Measurements from ENCODE around the gene ZNF23. TPM values are rescaled to one million over a fixed set of nuclear protein-coding genes. Genes with fewer than 3 reads are reported as not detected.

ZNF23 gene
- total RNA-seq, 1 donor from 2014 or later: 13.3 TPM

DNA sequence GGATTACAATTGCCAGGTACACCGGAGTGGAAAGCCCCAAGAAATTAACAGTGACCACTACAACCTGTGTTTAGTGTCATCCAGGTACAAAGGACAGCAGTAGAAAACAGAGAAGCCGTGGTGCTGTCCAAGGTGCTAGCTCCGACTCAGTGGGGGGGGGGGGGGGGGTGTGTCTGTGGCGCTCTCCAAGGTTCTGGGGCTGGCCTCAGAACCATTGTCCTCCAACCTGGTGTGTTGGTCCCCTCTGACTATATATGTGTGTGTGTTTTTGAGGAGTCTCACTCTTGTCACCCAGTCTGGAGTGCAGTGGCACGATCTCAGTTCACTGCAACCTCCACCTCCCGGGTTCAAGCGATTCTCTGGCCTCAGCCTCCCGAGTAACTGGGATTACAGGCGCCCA, 5.8 kb upstream of the ZNF23 start:
- peak; percentile 69 for DNase-seq

DNA sequence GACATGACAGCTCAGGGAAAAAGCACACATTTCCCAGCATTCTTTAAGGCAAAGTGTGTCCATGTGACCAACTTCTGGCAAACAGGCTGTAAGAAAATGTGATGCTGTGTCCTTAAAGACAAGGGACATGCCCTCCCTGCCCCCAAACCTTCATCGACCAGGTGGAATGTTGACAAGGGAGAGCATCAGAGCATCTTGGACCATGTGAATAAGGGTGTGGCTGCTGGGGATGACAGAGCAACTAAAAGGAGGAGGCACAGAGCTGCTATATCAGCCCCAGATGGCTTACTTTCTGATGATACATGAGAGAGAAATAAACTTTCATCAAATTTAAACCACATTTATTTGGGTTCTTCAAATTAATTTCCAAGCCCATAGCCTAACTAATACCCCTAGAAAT, 2.2 kb upstream of the ZNF23 start:
- DNase-seq: no peak

DNA sequence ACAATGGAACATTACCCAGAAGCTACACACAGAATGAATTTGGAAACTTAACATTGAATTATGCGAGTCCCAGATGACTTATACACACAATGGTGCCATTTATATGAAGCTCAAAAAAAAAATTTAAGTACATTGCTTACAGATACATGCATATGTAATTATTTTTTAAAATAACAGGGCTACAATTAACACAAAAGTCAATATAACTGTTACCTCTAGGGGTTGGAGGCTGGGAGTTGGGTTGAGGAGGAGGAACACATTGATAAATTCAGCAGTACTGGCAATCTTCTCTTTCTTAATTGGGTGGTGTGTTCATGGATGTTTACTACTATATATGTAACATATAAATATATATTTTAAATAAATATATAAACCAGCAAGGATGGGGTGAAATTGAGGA, 1.1 kb downstream of the ZNF23 start:
- no peak for DNase-seq

DNA sequence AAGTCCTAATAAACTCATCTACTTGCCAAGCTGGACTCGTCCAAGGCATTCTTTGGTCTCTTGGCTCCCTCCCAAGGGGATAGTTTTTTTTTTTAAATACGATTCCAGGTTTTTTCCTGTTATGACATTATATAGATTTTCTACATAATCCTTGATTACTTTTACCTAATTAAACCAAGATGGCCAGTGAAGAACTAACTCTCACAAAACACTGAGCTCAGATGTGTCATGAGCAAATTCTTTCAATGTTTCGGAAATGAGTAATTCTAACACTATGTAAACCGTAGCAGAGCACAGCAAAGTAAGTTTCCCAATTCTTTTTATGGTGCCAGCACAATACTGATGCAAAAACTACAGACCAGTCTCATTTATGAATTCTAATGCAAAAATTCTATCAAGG, 1.8 kb downstream of the ZNF23 start:
- DNase-seq: peak; percentile 3

DNA sequence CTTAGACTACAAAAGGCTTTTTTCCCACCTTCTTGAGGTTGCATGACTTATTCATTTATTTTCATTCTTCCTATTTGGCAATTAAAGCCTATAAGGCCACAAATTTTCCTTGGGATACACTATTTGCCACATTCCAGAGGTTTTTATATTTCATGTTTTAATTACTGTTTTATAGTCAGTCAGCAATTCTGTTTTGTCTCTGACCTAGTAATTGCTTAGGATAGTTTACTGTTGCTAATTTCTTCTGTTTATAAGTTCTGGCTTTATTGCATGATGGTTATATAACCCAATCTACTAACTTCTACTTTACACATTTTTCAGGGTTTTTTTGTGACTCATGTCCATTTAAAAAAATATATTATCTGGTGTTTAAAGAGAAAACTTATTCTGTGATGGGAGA, 2.5 kb downstream of the ZNF23 start:
- DNase-seq: no peak

DNA sequence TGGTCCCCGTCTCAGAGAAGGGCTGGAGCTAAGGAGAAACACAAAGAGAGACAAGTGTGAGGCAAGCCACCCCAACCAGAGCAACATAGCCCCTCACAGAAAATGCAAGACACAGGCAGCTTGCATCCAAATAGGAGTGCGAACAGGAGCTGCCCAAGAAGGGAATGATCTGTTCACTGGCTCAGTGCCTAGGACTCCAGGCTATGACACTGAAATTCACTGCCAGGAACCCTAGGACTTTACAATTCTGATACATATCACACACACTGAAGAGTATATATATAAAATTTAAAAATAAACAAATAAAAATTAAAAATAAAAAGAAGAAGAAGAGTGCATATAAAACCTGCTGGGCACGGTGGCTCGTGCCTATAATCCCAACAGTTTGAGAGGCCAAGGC, 5.2 kb downstream of the ZNF23 start:
- DNase-seq: no peak

DNA sequence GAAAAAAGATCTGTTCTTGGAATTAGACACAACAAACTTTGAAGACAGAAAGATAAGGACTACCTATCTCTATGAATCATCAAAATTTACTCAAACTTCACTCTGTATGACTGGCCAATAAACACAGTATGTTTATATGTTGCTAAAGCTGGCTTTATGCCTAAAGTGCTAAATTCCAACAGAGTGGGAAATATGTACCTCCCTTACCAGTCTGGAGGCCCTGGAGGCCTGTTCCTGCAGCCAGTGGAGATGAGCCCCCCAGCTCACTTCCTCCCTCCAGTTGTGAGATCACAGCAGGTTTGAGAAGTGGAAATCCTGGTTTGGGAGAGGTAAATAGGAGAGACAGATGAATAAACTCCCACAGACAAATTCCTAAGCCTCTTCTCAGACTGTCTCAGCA, 9.0 kb downstream of the ZNF23 start:
- DNase-seq: no peak

DNA sequence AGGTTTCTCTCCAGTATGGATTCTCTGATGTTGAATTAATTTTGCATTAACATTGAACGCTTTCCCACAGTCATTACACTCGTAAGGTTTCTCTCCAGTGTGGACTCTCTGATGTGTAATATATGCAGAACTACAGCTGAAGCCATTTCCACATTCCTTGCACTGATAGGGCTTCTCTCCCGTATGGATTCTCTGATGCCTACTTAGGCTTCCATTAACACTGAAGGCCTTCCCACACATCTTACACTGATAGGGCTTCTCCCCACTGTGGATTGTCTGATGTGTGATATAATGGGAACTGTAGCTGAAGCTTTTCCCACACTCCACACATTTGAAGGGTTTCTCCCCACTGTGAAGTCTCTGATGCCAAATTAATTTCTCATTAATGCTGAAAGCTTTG, 13.0 kb downstream of the ZNF23 start:
- no peak for DNase-seq

DNA sequence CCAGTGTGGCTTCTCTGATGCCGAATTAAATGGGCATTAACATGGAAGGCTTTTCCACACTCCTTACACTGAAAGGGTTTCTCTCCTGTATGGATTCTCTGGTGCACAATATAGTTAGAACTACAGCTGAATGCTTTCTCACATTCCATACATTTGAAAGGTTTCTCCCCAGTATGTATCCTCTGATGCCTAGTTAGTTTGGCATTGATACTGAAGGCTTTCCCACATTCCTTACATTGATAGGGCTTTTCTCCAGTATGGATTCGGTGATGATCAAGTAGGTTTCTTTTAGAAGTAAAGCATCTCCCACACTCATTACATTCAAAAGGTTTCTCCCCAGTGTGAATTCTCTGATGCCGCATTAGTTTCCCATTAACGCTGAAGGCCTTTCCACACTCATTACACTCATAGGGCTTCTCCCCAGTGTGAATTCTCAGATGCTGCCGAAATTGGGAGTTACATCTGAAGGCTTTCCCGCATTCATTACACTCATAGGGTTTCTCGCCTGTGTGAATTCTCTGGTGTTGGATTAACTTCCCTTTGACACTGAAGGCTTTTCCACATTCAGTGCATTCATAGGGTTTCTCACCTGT, 13.7 kb downstream of the ZNF23 start:
- DNase-seq: no peak

DNA sequence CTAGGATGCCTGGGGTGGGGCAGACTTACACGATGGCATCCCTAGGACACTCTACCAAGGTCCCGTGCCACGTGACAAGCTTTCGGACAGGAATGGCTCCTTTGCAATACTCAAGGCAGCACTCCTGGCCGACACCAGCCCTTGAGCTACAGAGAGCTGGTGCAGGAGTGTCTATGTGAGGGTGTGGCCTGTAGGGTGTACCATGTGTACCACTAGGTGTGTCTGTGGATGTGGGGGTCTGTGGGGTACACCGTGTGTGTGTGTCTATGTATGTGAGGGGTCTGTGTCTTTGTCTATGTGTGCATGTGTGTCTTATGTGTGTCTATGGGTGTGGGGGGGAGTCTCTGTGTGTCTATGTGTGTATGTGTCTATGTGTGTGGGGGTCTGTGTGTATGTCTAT, 18.3 kb downstream of the ZNF23 start:
- DNase-seq: no peak

DNA sequence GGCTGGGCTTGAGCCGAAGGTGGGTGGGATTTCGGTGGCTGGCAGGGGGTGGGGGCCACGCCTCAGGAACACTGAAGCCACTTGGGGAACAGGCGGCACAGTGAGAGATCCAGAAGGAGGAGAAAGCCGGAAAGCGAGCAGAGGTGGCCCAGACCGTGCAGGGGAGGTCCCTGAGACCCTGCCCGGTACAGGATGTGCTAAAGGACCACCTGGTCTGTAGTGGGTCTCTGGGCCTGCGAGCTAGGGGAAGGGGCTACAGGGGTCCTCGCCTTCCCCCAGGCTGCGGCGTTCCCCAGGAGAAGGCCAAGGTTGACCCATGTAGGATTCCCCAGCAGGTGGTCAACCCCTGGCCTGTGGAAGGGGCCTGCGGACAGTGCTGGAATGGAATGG, 20.0 kb downstream of the ZNF23 start, which contains the start of gene TLE7:
Gene TLE7 (minus strand): TSS at position 4 of the 390 bp plus-strand sequence. CDS start 8,730 bp downstream, outside the sequence.
- no peak for DNase-seq

DNA sequence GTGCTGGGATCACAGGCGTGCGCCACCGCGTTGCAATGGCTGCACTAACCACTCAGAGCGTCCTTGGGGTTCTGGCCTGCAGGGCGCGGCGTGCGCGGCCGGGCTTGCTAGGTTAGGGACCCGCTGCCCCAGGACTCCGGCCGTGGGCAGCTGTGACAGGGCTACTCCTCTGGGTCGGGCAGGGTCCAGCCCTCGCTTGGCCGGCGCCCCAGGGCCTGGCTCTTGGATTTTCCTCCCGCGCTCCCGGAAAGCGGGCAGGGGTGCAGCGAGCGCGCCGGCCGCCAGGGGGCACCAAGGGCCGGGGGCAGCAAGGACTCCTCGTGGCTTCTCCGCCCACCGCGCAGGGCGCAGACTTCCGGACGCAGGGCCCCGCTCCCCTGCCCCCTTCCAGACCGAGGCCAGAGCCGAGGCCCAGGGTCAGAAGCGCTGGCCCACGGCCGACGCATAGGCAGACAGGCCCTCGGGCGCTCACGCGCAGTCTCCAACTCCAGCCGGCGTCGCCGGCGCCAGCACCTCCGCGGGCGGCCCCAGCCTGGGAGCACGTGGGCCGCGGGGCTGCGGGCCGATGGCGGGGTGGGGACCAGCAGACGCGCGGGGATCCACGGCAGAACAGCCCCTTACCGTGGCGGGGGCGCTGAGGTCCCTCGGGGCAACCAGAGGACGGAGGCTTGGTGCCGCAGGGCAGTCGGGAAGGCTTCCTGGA, 20.5 kb downstream of the ZNF23 start:
- DNase-seq: no peak

DNA sequence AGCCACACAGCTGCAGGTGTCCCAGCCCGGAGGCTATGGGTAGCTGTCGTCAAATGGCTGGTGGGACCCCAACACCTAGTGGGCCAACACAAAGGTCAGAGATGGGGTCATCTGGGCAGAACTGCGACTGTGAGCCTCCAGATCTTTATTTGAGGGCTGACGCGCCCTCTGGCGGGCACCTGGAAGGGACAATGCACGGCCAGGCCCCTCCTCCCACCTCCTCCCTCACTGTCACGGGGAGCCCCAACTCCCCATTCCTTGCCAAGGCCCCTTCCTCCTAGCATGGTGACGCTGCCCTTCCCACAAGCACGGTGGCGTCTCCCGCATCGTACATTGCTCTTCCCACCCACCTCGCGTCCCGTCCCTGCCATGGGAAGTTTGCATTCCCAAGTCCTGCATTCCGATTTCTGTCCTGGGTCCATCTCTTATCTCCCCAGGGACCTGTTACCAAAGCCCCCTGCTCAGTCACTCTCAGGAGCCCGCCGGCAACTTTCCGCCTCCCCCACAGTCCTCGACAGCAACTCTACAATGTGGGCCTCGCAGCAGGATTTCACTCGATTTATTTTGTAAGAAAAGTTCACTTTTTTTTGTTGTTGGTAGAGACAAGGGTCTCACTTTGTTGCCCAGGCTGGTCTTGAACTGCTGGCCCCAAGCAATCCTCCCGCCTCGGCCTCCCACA, 21.2 kb downstream of the ZNF23 start:
- no peak for DNase-seq

DNA sequence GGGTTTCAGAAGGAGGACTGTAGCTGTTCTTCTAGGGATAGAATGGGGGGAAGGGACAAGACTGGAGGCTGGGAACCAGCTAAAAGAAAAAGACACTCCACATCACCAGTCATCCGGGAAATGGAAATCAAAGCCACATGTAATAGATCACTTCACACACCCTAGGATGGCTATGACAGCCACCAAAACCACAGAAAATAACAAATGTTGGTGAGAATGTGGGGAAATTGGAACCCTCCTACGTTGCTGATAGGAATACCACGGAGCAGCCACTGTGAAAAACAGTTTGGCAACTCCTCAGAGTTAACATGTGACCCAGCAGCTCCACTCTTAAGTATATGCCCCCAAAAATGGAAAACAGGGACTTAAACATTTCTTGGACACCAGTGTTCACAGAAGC, 22.5 kb downstream of the ZNF23 start:
- DNase-seq: no peak

DNA sequence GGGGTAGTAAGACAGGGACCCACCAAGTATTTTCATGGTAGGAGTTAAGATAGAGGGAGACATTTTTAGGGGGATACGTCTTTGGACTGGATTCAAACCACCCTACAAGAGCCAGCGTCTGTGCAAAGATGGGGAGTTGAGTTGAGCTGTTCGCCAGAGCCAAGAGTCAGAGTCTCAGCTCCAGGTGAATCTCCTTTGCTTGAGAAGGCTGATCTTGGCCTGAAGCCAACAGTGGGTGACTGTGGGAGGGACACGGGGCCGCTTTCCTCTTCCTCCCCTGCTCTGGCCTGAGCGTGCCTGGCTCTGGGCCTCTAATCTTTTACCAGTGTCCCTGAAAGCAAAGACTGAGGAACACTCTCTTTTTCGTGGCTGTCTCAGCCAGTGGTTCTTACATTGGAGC, 25.6 kb downstream of the ZNF23 start:
- no peak for DNase-seq

DNA sequence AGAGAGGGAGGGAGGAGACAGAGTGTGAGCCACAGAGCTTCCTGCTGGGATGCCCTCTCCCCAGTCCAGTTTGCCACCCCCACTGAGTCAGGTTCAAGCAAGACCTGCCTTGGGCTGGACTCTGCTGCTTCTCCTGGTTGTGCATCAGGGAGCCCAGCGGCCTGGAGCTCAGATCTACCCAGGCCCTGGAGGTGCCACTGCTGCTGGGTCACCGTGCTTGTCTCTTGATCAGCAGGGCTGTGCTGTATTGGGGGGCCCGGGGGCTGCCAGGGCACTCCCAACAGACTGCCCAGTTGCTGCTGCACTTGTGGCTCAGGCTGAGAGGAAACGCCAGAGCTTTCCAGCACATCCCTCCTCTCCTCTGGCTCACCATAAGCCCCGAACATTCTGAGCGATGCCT, 29.1 kb downstream of the ZNF23 start:
- DNase-seq: no peak

DNA sequence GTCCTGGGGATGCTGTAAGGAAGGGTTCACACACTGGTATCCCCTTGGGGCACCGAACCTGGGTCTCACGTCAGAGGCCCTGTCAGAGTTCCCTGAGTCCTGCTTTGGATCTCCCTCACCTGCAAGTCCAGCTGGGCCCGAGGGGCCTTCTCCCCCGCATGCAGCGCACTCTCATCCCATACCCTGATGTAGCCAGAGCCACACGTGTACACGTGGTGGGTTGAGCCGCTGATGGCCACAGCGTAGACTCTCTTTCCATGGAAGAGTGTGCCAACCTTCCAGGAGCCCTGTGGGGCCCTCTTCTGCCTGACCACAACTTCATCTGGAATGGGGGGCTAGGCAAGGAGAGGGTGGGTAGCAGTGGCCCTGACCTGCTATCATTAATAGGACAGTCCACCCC, 30.1 kb downstream of the ZNF23 start:
- DNase-seq: no peak

DNA sequence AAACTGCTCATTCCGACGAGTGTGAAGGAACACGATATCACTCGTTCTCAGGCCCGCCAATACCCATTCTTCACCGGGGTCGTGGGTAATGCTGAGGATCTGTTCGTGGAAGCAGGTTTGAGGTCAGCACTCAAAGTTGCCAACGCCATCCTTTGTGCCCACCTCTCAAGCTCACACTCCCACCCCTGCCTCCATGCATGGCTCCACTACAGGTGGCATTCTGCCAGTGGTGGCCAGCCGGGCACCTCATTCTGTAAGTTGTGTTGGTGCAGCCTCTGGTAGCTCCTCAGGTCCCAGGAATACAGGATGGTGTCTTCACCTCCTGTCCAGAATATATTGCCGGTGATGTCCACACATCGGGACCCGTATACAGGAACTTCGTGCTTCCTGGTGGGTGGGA, 30.9 kb downstream of the ZNF23 start:
- no peak for DNase-seq

DNA sequence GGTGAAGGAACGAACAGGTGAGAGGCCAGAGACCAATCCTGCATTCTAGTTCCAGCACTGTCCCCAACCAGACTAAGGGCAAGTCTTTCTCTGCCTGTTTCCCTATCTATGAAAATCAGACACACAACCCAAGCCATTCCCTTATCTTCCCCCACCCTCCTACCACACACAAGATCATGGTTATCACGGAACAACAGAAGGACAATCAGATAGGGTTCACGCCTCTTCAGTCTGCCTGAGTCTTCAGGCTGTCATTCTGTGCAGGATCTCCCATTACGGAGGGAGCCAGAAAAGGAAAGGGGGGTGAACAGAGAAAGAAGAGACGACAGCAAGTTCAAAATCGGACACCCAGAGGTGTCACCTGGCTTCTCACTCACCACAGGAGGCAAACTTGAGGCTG, 31.3 kb downstream of the ZNF23 start:
- DNase-seq: no peak

DNA sequence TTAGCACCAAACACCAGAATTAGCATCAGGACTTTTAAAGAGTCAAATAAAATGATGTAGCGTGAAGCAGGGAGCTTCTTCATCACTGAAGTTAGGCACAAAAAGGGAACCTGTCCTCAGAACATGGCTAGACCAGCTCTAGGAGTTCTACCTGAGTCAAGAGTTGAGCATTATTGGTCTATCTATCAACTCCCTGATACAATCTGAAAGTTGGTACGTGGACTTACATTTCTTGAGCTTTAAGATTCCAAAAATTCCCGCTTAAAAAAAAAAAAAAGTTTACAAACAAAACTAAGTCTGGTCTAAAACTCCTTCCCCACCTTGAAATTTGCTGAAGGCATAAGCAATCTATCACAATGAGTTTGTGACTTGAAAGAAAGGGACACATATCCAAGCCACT, 32.5 kb downstream of the ZNF23 start:
- no peak for DNase-seq

DNA sequence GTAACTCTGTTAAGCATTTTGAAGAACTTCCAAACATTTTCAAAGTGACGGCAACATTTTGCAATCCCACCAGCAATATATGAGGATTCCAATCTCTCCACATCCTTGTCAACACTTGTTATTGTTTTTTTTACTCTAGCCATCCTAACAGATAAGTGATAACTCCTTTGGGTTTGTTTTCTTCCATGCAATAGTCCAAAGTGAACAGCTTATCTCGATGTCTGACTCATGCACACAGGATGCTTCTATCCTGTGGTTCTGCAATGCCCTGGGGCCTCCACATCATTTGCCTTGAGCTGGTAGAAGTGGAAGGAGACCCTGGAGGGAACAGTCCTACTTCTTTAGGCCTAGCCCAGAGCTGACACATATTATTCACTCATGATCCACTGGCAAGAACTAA, 33.2 kb downstream of the ZNF23 start:
- no peak for DNase-seq

DNA sequence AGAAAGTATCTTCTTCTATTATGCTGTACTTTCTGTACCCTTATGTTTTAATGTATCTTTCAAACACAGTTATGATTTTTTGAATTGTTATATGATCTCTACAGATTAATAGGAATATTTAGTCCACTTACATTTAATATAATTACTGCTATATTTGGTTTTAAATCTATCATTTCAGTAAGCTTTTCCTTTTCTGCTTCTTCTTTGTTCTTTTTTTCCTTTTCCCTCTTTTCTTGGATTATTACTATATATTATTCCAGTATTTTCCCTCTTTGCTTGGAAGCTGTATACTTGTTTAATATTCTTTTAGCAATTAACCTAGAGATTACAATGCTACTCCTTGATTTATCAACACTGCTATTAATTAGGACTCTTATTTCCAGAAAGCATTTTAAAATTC, 33.7 kb downstream of the ZNF23 start:
- DNase-seq: no peak

DNA sequence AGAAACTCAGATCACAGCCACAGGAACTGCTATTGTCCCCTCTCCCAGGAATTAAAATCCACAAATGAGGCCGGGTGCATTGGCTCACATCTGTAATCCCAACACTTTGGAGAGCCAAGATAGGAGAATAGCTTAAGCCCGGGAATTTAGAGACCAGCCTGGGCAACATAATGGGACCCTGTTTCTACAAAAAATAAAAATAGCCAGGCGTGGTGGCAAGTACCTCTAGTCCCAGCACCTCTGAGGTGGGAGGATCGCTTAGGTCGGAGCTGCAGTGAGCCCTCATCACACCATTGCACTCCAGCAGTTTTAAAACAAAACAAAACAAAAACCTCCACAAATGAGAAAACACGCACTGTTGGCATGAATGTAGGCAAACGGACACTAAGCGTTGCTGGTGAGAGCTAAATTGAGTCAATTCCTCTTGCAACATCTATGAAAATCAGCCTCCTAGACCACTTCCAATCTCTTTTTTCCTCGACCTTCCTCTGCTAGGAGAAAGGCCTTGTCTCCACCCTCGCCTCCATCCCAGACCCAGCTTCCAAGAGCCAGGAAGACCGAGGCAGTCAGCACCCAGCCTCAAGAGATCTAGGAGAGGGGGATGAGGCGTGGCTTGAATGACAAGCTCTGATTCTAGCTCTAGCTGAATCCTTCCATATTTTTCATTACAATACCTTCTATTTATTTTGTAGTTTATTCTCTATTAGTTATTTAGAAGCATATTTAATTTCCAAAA, 35.0 kb downstream of the ZNF23 start:
- DNase-seq: no peak

All from tongue (tissue), 2 donors.